ENCODE measurements around the gene NAV2.

Gene NAV2

GRCh38 chr11:20030472-20030871, 317.8 kb downstream of the NAV2 start:
- no peak for DNase-seq (ENCODE audit: low read depth)
- no peak overlapping the region for H3K4me3 ChIP-seq (ENCODE audit: low read length)

GRCh38 chr11:20031155-20032001, 318.7 kb downstream of the NAV2 start:
- H3K4me3 ChIP-seq (ENCODE audit: low read length): peak overlapping the region; percentile 43
- no peak for TF ChIP-seq CTCF (conservative IDR thresholded peaks at IDR 0.05; ENCODE audit: low read length)
- peak; percentile 97 for DNase-seq (ENCODE audit: low read depth)

More at GRCh38 chr11:20030472-20030871, 317.8 kb downstream of the NAV2 start:
- TF ChIP-seq CTCF (conservative IDR thresholded peaks at IDR 0.05; ENCODE audit: low read length): no peak

GRCh38 chr11:20032127-20032526, 319.5 kb downstream of the NAV2 start:
- peak overlapping the region; percentile 43; the same call in 1 of the 2 replicates for H3K4me3 ChIP-seq (ENCODE audit: low read length)
- TF ChIP-seq CTCF (conservative IDR thresholded peaks at IDR 0.05; ENCODE audit: low read length): no peak
- DNase-seq (ENCODE audit: low read depth): no peak

DNA sequence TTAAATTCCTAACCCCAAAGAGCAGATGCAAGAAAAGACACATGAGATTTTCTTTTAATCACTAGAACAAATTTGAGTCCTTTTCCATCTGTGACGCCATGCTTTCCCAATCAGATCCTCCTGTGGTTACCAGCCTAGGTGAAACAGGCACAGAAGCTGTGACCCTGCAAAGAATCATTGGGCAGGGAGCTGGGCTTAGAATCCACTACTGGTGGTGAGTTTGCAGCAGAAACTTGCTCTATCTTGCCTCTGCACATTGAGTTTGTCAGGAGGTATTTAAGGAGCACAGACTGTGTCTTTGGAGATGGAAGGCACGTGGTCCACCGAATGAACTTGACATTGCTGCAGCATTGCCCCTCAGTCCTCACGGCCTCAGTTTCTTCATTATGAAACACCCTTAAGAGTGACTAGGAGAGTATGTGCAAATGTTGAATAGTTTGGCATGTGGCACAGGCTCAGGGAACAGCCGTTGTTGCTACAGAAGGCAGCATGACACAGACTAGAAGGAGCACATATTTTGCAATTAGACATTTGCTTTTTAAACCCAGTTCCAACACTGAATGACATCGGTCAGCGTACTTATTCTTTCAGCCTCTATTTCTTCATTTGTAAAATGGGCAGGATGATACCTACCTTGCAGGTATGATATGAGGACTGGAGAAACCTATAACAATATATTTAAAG, 320.1 kb downstream of the NAV2 start:
- peak; percentile 53 for DNase-seq (ENCODE audit: low read depth)

DNA sequence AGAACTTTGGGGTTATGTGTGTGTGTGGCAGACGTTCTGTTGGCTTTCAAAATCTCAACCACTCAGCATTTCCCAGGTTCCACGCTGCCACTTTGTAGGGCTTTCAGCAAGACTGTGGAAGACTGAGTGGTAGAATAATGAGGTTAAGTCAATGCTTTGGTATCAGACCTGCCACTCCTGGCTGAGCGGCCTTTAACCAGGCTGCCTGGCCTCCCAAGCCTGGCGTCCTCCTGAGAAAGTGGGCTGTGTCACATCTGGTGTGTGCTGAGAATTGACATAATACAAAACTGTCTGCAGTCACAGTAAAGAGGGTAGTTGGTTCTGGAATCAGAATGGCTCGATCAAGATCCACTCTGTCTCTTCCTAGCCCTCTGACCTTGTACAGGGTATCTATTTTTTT, 321.2 kb downstream of the NAV2 start:
- no peak overlapping the region for H3K4me3 ChIP-seq (ENCODE audit: low read length)
- no peak for TF ChIP-seq CTCF (conservative IDR thresholded peaks at IDR 0.05; ENCODE audit: low read length)
- no peak for DNase-seq (ENCODE audit: low read depth)

More for the DNA sequence above, 320.1 kb downstream of the NAV2 start:
- TF ChIP-seq CTCF (conservative IDR thresholded peaks at IDR 0.05; ENCODE audit: low read length): no peak
- no peak overlapping the region for H3K4me3 ChIP-seq (ENCODE audit: low read length)

DNA sequence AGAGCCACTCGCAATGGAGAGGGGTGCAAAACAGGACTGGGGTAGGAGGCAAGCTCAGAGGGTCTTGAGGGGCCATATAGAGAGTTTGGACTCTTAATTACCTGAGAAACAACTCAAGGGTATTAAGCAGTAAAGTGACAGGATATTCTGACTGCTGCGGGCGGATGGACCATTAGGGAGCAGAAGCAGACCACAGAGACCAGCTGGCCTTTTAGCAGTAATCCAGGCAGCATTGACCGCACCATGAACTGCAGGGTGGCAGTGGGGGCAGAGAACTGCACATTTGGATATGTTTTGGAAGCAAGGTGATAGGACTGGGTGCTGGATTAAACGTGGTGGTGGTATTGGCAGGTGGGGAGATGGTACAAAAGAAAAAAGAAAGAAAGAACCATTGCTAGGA, 322.3 kb downstream of the NAV2 start:
- no peak overlapping the region for H3K4me3 ChIP-seq (ENCODE audit: low read length)
- DNase-seq (ENCODE audit: low read depth): no peak
- TF ChIP-seq CTCF (conservative IDR thresholded peaks at IDR 0.05; ENCODE audit: low read length): no peak

DNA sequence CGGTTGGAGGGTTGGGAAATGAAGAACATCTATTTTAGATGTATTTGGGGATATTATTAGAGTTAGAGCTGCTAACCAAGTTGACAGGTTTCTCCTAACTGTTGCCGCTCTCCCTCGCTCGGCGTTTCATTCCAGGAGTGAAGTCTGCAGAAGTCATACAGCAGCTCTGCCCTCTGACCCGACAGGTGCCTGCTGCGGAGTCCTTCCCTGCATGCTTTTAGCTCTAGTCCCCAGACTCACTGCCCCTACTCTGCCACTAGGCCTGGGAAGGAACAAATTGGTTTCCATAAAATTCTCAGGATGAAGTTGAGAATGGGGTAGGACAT, 322.7 kb downstream of the NAV2 start:
- no peak overlapping the region for H3K4me3 ChIP-seq (ENCODE audit: low read length)
- no peak for TF ChIP-seq CTCF (conservative IDR thresholded peaks at IDR 0.05; ENCODE audit: low read length)
- no peak for DNase-seq (ENCODE audit: low read depth)
